GM23338 (cell line): ENCODE data around the gene CADM4.
"Not testable (repeated sequence)": the region's sequence is repeated elsewhere in the genome, so short reads cannot be mapped to it uniquely, and the experiment has no call there.

Experiments
- EZH2 ChIP-seq: fragments of 200-600 bp; sonication (generic); IDR thresholded peaks from one replicate; pipeline ENCODE4 v1.8.0; 2017; ENCODE audit warnings: antibody characterized with exemption, mild to moderate bottlenecking, low read depth; ENCODE audit not compliant: unreplicated experiment
- POLR2AphosphoS5 ChIP-seq: IDR thresholded peaks from 2 replicates; pipeline ENCODE4 v1.6.1; 2016; ENCODE audit warnings: antibody characterized with exemption, low read depth
- ZNF114 ChIP-seq: fragments of 250-450 bp; sonication (Bioruptor Pico); IDR thresholded peaks from 2 replicates; pipeline ENCODE4 v1.5.0; 2020; ENCODE audit warnings: mild to moderate bottlenecking, moderate library complexity
- TF ChIP-seq, protein P1 (sequence below), 2 experiments: fragments of 200-600 bp in 1 of 2; sonication (generic) in 1 of 2; conservative IDR thresholded peaks; 2 replicates each; pipeline versions ENCODE4 v1.5.1 to v1.6.1; 2016 to 2017; ENCODE audit warnings: antibody characterized with exemption in 2 of 2, low read depth in 2 of 2, mild to moderate bottlenecking in 2 of 2, moderate library complexity in 1 of 2

DNA sequence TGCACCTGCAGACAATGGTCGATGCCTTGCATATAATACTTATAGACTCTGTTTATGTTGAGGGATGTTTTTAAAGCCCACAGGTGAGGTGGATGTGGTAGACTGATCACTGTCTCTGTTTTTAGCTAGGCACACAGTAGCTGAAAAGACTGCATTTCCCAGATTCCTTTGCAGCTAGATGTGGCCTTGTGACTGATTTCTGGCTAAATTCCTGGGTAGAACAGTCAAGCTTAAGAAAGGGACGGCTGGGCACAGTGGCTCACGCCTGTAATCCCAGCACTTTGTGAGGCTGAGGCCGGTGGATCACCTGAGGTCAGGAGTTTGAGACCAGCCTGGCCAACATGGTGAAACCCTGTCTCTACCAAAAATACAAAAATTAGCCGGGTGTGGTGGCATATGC, 39.3 kb downstream of the CADM4 start:
- TF ChIP-seq, protein P1, sequence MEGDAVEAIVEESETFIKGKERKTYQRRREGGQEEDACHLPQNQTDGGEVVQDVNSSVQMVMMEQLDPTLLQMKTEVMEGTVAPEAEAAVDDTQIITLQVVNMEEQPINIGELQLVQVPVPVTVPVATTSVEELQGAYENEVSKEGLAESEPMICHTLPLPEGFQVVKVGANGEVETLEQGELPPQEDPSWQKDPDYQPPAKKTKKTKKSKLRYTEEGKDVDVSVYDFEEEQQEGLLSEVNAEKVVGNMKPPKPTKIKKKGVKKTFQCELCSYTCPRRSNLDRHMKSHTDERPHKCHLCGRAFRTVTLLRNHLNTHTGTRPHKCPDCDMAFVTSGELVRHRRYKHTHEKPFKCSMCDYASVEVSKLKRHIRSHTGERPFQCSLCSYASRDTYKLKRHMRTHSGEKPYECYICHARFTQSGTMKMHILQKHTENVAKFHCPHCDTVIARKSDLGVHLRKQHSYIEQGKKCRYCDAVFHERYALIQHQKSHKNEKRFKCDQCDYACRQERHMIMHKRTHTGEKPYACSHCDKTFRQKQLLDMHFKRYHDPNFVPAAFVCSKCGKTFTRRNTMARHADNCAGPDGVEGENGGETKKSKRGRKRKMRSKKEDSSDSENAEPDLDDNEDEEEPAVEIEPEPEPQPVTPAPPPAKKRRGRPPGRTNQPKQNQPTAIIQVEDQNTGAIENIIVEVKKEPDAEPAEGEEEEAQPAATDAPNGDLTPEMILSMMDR (conservative IDR thresholded peaks at IDR 0.05; ENCODE audit: low read depth in 2 of 2) = not testable (repeated sequence)
- not testable (repeated sequence) for TF ChIP-seq ZNF114 (CRISPR knock-in tag); EZH2; POLR2AphosphoS5
